Measurements from ENCODE around the gene RBBP8. TPM values are rescaled to one million over a fixed set of nuclear protein-coding genes. Genes with fewer than 3 reads are reported as not detected.

Gene RBBP8
- total and polyA plus RNA-seq, 10 of the 15 experiments (the other 5 are each of a cell fraction or from before 2014, with no cell fraction given) = 46.2 to 82.3 (median 68.7) TPM

DNA sequence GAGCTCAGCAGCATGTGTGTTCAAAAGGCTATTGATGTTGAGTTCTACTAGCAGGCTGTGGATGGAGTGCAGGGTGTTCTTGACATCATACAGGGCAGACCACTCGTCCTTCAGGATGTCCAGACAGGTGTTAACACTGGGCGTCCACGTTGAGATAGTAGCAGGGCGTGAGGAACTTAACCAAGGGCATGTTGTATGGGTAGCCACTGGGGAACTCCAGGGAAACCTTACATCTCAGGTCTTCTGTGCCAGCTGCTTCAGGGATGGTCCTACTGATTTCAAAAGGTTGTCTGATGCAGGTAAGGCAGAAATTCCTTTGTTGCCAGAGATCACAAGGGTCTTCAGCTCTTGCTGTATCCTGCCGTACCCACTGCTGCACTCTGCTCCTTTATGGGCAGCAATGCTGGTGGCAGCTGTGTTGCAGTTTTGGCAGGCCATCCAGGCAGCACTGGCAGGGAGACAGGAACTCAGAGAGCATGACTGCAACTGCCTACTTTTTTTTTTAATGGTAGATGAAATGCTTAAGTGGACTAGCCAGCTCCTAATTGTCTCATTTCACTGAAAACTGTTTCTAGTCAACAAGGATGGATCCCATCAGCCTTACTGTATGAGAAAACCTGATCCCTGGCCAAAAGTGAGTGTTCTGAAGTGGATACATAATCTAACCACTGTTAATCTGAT, 32.4 kb upstream of the RBBP8 start:
- H3K36me3 ChIP-seq (ENCODE audit: control insufficient read depth in 2 of 2, insufficient read depth in 2 of 2, low read length in 1 of 2) = no peaks in the 10 kb centered on the region
- H3K4me1 ChIP-seq (ENCODE audit: control insufficient read depth, insufficient read depth, low read length) = no peaks in the 10 kb centered on the region
- SMC1A ChIA-PET (ENCODE audit: uncharacterized antibody, unreplicated experiment) = interaction anchor here (0.7 kb wide), 1 partner anchor 24 kb away, joined by 3 read pairs; no protein-coding TSS in a partner anchor
- in situ Hi-C loops (cut with MboI) (no loop called here), intact Hi-C loops (cut with micrococcal nuclease; ENCODE audit: unreplicated experiment) (no loop called here)
- H3K9ac ChIP-seq (ENCODE audit: control insufficient read depth, insufficient read depth, low read length) = no peak overlapping the region
- no peak for TF ChIP-seq BMI1 (IDR thresholded peaks at IDR 0.05; ENCODE audit: borderline replicate concordance)
- no peak for TF ChIP-seq POU2F2 (IDR thresholded peaks at IDR 0.05; ENCODE audit: borderline replicate concordance, low read depth, low read length)
- TF ChIP-seq, protein P1, sequence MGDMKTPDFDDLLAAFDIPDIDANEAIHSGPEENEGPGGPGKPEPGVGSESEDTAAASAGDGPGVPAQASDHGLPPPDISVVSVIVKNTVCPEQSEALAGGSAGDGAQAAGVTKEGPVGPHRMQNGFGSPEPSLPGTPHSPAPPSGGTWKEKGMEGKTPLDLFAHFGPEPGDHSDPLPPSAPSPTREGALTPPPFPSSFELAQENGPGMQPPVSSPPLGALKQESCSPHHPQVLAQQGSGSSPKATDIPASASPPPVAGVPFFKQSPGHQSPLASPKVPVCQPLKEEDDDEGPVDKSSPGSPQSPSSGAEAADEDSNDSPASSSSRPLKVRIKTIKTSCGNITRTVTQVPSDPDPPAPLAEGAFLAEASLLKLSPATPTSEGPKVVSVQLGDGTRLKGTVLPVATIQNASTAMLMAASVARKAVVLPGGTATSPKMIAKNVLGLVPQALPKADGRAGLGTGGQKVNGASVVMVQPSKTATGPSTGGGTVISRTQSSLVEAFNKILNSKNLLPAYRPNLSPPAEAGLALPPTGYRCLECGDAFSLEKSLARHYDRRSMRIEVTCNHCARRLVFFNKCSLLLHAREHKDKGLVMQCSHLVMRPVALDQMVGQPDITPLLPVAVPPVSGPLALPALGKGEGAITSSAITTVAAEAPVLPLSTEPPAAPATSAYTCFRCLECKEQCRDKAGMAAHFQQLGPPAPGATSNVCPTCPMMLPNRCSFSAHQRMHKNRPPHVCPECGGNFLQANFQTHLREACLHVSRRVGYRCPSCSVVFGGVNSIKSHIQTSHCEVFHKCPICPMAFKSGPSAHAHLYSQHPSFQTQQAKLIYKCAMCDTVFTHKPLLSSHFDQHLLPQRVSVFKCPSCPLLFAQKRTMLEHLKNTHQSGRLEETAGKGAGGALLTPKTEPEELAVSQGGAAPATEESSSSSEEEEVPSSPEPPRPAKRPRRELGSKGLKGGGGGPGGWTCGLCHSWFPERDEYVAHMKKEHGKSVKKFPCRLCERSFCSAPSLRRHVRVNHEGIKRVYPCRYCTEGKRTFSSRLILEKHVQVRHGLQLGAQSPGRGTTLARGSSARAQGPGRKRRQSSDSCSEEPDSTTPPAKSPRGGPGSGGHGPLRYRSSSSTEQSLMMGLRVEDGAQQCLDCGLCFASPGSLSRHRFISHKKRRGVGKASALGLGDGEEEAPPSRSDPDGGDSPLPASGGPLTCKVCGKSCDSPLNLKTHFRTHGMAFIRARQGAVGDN (IDR thresholded peaks at IDR 0.05) = no peak
- no peak for TF ChIP-seq CREB1 (IDR thresholded peaks at IDR 0.05; ENCODE audit: low read depth)
- TF ChIP-seq YY1 (IDR thresholded peaks at IDR 0.05; ENCODE audit: low read depth, low read length) = no peak
- no peak for TF ChIP-seq ZSCAN29 (IDR thresholded peaks at IDR 0.05)
- BruUV-seq (replicated peaks) = no TSS peak
- no peaks in the 10 kb centered on the region for H3K27me3 ChIP-seq (replicated peaks in 1 of 2; ENCODE audit: control insufficient read depth in 2 of 2, insufficient read depth in 2 of 2, low read length in 1 of 2)
- DNase-seq (ENCODE audit: low read depth, low spot score) (no peak), ATAC-seq (no peak), FAIRE-seq (no peak)
- no peak overlapping the region for H3K4me2 ChIP-seq (ENCODE audit: control insufficient read depth, insufficient read depth)
- H3K4me3 ChIP-seq = no peak overlapping the region
- CTCF ChIA-PET = interaction anchor here (0.6 kb wide), 1 partner anchor 48 kb away, joined by 3 read pairs; no protein-coding TSS in a partner anchor
- no peaks in the 10 kb centered on the region for H4K20me1 ChIP-seq (ENCODE audit: control insufficient read depth, insufficient read depth)
- H2AFZ ChIP-seq (ENCODE audit: control insufficient read depth, low read depth, low read length) = no peak overlapping the region
- no peaks in the 10 kb centered on the region for H3K79me2 ChIP-seq (ENCODE audit: control insufficient read depth, insufficient read depth, low read length)
- no peaks in the 10 kb centered on the region; the same call in 2 of the 3 replicates for H3K9me3 ChIP-seq (replicated peaks; ENCODE audit: control insufficient read depth, insufficient read depth, low read length)
- H3K27ac ChIP-seq (ENCODE audit: control insufficient read depth, insufficient read depth) = no peak overlapping the region
- 71% methylated on average over 5 of the region's 5 CpGs for WGBS (ENCODE audit: insufficient coverage, insufficient replicate concordance, low lambda C conversion rate, missing lambda C conversion rate)
- POLR2A ChIA-PET = no interaction called here
- RAD21 ChIA-PET (ENCODE audit: unreplicated experiment) = no interaction called here
